Measurements from ENCODE around the gene EFNA3. TPM values are rescaled to one million over a fixed set of nuclear protein-coding genes. Genes with fewer than 3 reads are reported as not detected.

Gene EFNA3
- total RNA-seq, 1 experiment from 2014 or later, result 15.7 TPM

- H3K9me2 ChIP-seq (replicated peaks; ENCODE audit: insufficient read depth, low read length), result no peaks in the 10 kb centered on the region
- H3K9ac ChIP-seq (ENCODE audit: low read length), result no peak overlapping the region
- no peak overlapping the region for H2AFZ ChIP-seq (ENCODE audit: low read length)
- H3K79me2 ChIP-seq (ENCODE audit: low read length), result no peaks in the 10 kb centered on the region
- H4K20me1 ChIP-seq (ENCODE audit: insufficient read depth, low read depth, low read length), result 0 out of 2 replicates have a peak, but pooled peaks cover 8% of the 10 kb centered on the region
- no peak overlapping the region for H3K27ac ChIP-seq (ENCODE audit: low read length)
- no peak overlapping the region for H3K4me3 ChIP-seq (ENCODE audit: low read length)
- H3K36me3 ChIP-seq (ENCODE audit: insufficient read depth, low read length), result no peaks in the 10 kb centered on the region
- no peak for DNase-seq
- H3K27me3 ChIP-seq (ENCODE audit: low read length), result no peaks in the 10 kb centered on the region
- H3K9me3 ChIP-seq (ENCODE audit: low read length), result no peaks in the 10 kb centered on the region
- no peak overlapping the region for H3K4me2 ChIP-seq (ENCODE audit: low read depth, low read length, poor library complexity, severe bottlenecking)
- peaks cover 43% of the 10 kb centered on the region for H3K4me1 ChIP-seq (ENCODE audit: low read length)
Measured at GRCh38 chr1:155076371-155076770, 2.3 kb upstream of the EFNA3 start.

DNA sequence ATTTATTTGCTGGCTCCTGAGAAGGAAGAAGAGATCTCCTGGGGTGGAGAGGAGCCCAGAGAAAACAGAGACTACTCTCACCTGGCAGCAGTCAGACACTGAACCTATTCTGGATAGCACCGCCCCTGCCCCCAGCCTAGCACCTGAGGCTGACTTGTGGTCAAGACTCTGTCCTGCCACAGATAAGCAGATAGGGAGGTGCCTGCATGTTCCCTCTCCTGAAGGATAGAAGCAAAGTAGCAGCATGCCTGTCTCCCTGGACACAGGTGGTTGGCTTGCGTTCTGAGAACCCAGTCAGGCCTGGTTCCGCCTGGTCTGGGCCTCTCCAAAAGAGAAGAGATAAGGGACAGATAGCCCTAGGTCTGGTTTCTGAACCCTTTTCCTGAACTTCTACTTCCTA lies 1.3 kb upstream of the EFNA3 start:
- H4K20me1 ChIP-seq (ENCODE audit: insufficient read depth, low read depth, low read length), result 0 out of 2 replicates have a peak, but pooled peaks cover 6% of the 10 kb centered on the region
- no peaks in the 10 kb centered on the region for H3K9me3 ChIP-seq (ENCODE audit: low read length)
- no peaks in the 10 kb centered on the region for H3K27me3 ChIP-seq (ENCODE audit: low read length)
- no peak for DNase-seq
- H3K79me2 ChIP-seq (ENCODE audit: low read length), result no peaks in the 10 kb centered on the region
- H3K9me2 ChIP-seq (replicated peaks; ENCODE audit: insufficient read depth, low read length), result no peaks in the 10 kb centered on the region
- H2AFZ ChIP-seq (ENCODE audit: low read length), result no peak overlapping the region
- H3K4me3 ChIP-seq (ENCODE audit: low read length), result no peak overlapping the region
- no peaks in the 10 kb centered on the region for H3K36me3 ChIP-seq (ENCODE audit: insufficient read depth, low read length)
- no peak overlapping the region for H3K9ac ChIP-seq (ENCODE audit: low read length)
- no peak overlapping the region for H3K27ac ChIP-seq (ENCODE audit: low read length)
- no peak overlapping the region for H3K4me2 ChIP-seq (ENCODE audit: low read depth, low read length, poor library complexity, severe bottlenecking)
- peaks cover 40% of the 10 kb centered on the region for H3K4me1 ChIP-seq (ENCODE audit: low read length)

- Histone ChIP-seq H3K4me1 (ENCODE audit: low read length) (peaks cover 43% of the 10 kb centered on the region), H3K36me3 (ENCODE audit: insufficient read depth, low read length) (no peaks in the 10 kb centered on the region), H4K20me1 (ENCODE audit: insufficient read depth, low read depth, low read length) (0 out of 2 replicates have a peak, but pooled peaks cover 3% of the 10 kb centered on the region), H3K9me2 (replicated peaks; ENCODE audit: insufficient read depth, low read length) (no peaks in the 10 kb centered on the region), H2AFZ (ENCODE audit: low read length) (no peak overlapping the region), H3K9ac (ENCODE audit: low read length) (no peak overlapping the region), H3K27ac (ENCODE audit: low read length) (no peak overlapping the region), H3K79me2 (ENCODE audit: low read length) (no peaks in the 10 kb centered on the region), H3K9me3 (ENCODE audit: low read length) (no peaks in the 10 kb centered on the region), H3K27me3 (ENCODE audit: low read length) (no peaks in the 10 kb centered on the region), H3K4me2 (ENCODE audit: low read depth, low read length, poor library complexity, severe bottlenecking) (peak overlapping the region; percentile 78), H3K4me3 (ENCODE audit: low read length) (no peak overlapping the region; the same call in 1 of the 2 replicates)
- no peak for DNase-seq
Measured at GRCh38 chr1:155077758-155078445, 735 bp upstream of the EFNA3 start.

- Histone ChIP-seq H4K20me1 (ENCODE audit: insufficient read depth, low read depth, low read length) (0 out of 2 replicates have a peak, but pooled peaks cover 3% of the 10 kb centered on the region), H3K9me2 (replicated peaks; ENCODE audit: insufficient read depth, low read length) (no peaks in the 10 kb centered on the region), H3K9ac (ENCODE audit: low read length) (peak overlapping the region; percentile 62), H3K4me1 (ENCODE audit: low read length) (peaks cover 56% of the 10 kb centered on the region), H3K36me3 (ENCODE audit: insufficient read depth, low read length) (no peaks in the 10 kb centered on the region), H3K4me2 (ENCODE audit: low read depth, low read length, poor library complexity, severe bottlenecking) (peak overlapping the region; percentile 78), H3K4me3 (ENCODE audit: low read length) (peak overlapping the region; percentile 68), H2AFZ (ENCODE audit: low read length) (peak overlapping the region; percentile 56; the same call in 1 of the 2 replicates), H3K9me3 (ENCODE audit: low read length) (no peaks in the 10 kb centered on the region), H3K27ac (ENCODE audit: low read length) (no peak overlapping the region), H3K79me2 (ENCODE audit: low read length) (no peaks in the 10 kb centered on the region), H3K27me3 (ENCODE audit: low read length) (no peaks in the 10 kb centered on the region)
- DNase-seq, result no peak
Measured at GRCh38 chr1:155079210-155079486, 511 bp downstream of the EFNA3 start.

DNA sequence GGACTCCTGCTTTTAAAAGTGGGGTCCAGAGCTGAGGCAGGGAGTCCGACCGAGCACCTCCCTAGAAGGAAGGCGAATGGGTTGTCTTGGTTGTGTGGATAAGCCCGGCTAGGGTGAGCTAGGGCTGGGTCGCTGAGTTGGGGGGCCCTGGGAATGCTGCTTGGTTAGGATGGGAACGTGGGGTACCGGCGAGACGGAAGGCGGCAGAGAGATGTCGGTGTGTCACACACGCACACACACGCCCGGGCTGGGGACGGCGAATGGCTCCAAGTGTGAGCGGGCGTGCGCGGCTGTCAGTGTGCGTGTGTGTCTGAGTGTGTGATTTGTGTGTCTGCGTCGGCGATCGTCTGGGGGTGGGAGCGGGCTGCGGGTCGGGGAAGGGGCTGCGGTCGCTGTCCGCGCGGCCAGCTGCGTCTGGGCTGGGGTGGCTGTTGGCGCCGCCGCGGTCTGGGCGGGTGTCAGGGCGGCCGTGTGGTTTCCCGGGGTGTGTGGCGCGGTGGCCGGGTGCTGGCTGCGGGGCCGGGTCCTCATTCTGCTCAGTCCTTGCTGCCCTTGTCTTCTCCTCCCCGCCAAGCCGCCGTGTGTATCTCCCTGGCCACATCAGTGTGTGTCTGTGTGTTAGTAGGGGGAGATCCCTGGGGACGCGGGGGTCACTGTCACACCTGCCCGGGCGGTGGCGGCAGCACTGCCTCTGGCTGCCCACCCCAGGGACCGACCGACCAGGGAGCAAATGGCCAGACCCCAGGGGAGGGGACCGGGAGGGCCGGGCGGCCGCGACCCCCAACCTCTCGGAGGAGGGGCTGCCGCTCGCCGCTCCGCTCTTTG lies 1.1 kb downstream of the EFNA3 start:
- H3K27me3 ChIP-seq (ENCODE audit: low read length), result no peaks in the 10 kb centered on the region
- peak overlapping the region; percentile 78 for H3K4me2 ChIP-seq (ENCODE audit: low read depth, low read length, poor library complexity, severe bottlenecking)
- no peaks in the 10 kb centered on the region for H3K9me3 ChIP-seq (ENCODE audit: low read length)
- H3K4me3 ChIP-seq (ENCODE audit: low read length), result peak overlapping the region; percentile 68; the same call in 1 of the 2 replicates
- peak overlapping the region; percentile 62 for H3K9ac ChIP-seq (ENCODE audit: low read length)
- DNase-seq, result no peak
- H3K9me2 ChIP-seq (replicated peaks; ENCODE audit: insufficient read depth, low read length), result no peaks in the 10 kb centered on the region
- no peaks in the 10 kb centered on the region for H3K79me2 ChIP-seq (ENCODE audit: low read length)
- H2AFZ ChIP-seq (ENCODE audit: low read length), result no peak overlapping the region
- peaks cover 61% of the 10 kb centered on the region for H3K4me1 ChIP-seq (ENCODE audit: low read length)
- 0 out of 2 replicates have a peak, but pooled peaks cover 3% of the 10 kb centered on the region for H4K20me1 ChIP-seq (ENCODE audit: insufficient read depth, low read depth, low read length)
- no peak overlapping the region for H3K27ac ChIP-seq (ENCODE audit: low read length)
- H3K36me3 ChIP-seq (ENCODE audit: insufficient read depth, low read length), result no peaks in the 10 kb centered on the region

- Histone ChIP-seq H3K4me3 (ENCODE audit: low read length) (no peak overlapping the region; the same call in 1 of the 2 replicates), H3K9ac (ENCODE audit: low read length) (0 out of 2 replicates have a peak overlapping the region, but pooled peaks have one; percentile 2), H3K79me2 (ENCODE audit: low read length) (no peaks in the 10 kb centered on the region), H3K4me1 (ENCODE audit: low read length) (peaks cover 64% of the 10 kb centered on the region), H3K9me2 (replicated peaks; ENCODE audit: insufficient read depth, low read length) (no peaks in the 10 kb centered on the region), H3K36me3 (ENCODE audit: insufficient read depth, low read length) (no peaks in the 10 kb centered on the region), H3K4me2 (ENCODE audit: low read depth, low read length, poor library complexity, severe bottlenecking) (peak overlapping the region; percentile 46), H3K9me3 (ENCODE audit: low read length) (no peaks in the 10 kb centered on the region), H3K27ac (ENCODE audit: low read length) (no peak overlapping the region), H2AFZ (ENCODE audit: low read length) (no peak overlapping the region), H3K27me3 (ENCODE audit: low read length) (no peaks in the 10 kb centered on the region), H4K20me1 (ENCODE audit: insufficient read depth, low read depth, low read length) (0 out of 2 replicates have a peak, but pooled peaks cover 3% of the 10 kb centered on the region)
- peak; percentile 61 for DNase-seq
Measured at GRCh38 chr1:155080312-155081228, 1.9 kb downstream of the EFNA3 start.

DNA sequence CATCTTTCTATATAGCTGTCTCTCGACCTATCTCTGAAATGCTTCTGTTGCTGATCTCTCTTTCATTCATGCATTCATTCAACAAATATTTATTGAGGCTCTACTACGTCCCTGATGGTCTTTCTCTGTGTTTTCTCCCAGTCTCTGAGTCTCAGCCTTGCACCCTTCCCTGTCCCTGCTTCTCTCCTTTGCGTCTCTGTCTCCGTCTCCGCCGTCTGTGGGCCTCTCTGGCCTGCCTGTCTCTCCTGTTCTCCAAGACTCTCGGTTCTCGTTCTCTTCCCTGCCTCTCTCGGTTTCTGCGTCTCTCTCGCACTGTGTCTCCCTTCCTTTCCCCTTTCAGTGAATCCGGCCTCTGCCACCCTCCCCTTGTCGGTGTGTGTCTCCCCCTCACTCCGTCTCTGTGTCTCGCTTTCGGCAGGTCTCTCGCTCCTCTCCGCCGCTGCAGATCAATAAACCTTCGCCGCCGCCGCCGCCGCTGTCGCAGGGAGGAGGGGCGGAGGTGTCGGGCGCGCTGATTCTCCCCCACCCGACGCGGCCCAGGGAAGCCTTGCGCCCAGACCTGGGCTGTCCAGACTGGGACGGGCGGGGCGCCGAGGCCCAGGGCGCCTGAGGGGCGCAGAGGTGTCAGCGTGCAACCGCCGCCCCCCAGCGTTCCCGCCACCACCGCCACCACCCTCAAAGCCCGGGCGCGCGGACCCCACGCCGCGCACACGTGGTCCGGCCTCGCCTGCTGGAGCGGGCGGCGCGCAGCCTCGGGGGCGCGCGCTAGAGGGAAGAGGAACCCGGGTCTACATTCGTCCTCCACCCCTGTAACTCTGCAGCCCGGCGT lies 3.0 kb downstream of the EFNA3 start:
- H3K4me3 ChIP-seq (ENCODE audit: low read length), result no peak overlapping the region

More for the DNA sequence above, 3.0 kb downstream of the EFNA3 start:
- no peaks in the 10 kb centered on the region for H3K27me3 ChIP-seq (ENCODE audit: low read length)
- H3K9me3 ChIP-seq (ENCODE audit: low read length), result no peaks in the 10 kb centered on the region
- H3K9me2 ChIP-seq (replicated peaks; ENCODE audit: insufficient read depth, low read length), result no peaks in the 10 kb centered on the region
- no peak overlapping the region for H3K27ac ChIP-seq (ENCODE audit: low read length)
- H4K20me1 ChIP-seq (ENCODE audit: insufficient read depth, low read depth, low read length), result 0 out of 2 replicates have a peak, but pooled peaks cover 3% of the 10 kb centered on the region
- peaks cover 74% of the 10 kb centered on the region for H3K4me1 ChIP-seq (ENCODE audit: low read length)
- no peak overlapping the region for H3K9ac ChIP-seq (ENCODE audit: low read length)
- H3K36me3 ChIP-seq (ENCODE audit: insufficient read depth, low read length), result no peaks in the 10 kb centered on the region
- peak overlapping the region; percentile 17 for H3K4me2 ChIP-seq (ENCODE audit: low read depth, low read length, poor library complexity, severe bottlenecking)
- no peaks in the 10 kb centered on the region for H3K79me2 ChIP-seq (ENCODE audit: low read length)
- DNase-seq, result no peak
- no peak overlapping the region for H2AFZ ChIP-seq (ENCODE audit: low read length)

Data from Karpas-422 (cell line).